SK-N-SH treated with all-trans-retinoic acid at 6 μM for 48 hours (cell line): ENCODE results near the gene GDPD4.

Experiments used
- RARB ChIP-seq: fragments of 250-450 bp; sonication (Bioruptor Pico); IDR thresholded peaks from 2 replicates; pipeline ENCODE4 v1.8.0; 2021; ENCODE audit warnings: mild to moderate bottlenecking, moderate library complexity
- TOX ChIP-seq: fragments of 250-450 bp; sonication (Bioruptor Pico); IDR thresholded peaks from 2 replicates; pipeline ENCODE4 v1.8.0; 2021; ENCODE audit warnings: mild to moderate bottlenecking, moderate library complexity, borderline replicate concordance
- ZFP3 ChIP-seq: fragments of 250-450 bp; sonication (Bioruptor Pico); IDR thresholded peaks from 2 replicates; pipeline ENCODE4 v1.5.0; 2020; ENCODE audit warnings: mild to moderate bottlenecking, moderate library complexity
- TF ChIP-seq, protein P1 (sequence below): fragments of 250-450 bp; sonication (Bioruptor Pico); IDR thresholded peaks from 2 replicates; pipeline ENCODE4 v1.5.1; 2020; ENCODE audit warnings: low read depth, mild to moderate bottlenecking, moderate library complexity

DNA sequence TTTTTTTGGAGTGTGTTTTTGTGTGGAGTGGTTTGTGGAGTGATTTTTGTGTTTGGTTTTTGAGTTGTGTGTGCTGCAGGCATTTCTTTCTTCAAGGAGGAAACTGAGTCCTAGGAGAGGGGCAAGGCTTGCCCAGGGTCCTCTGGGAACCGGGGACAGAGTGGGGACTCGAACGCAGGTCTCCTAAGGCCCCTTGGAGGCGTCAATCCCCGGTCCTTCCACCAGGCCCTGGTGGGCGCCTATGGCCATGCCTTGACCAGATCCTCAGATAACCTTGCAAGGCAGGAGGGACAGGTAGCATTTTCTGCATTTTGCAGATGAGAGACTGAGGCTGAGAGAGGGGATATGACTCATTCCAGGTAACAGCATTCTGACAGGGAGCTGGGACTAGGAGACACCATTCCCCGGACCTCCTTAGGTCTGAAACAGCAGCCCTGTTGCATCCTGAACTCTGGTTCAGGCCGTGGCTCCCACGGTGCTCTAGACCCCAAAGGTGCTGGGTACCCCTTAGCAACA lies 134.3 kb downstream of the GDPD4 start:
- TF ChIP-seq, protein P1, sequence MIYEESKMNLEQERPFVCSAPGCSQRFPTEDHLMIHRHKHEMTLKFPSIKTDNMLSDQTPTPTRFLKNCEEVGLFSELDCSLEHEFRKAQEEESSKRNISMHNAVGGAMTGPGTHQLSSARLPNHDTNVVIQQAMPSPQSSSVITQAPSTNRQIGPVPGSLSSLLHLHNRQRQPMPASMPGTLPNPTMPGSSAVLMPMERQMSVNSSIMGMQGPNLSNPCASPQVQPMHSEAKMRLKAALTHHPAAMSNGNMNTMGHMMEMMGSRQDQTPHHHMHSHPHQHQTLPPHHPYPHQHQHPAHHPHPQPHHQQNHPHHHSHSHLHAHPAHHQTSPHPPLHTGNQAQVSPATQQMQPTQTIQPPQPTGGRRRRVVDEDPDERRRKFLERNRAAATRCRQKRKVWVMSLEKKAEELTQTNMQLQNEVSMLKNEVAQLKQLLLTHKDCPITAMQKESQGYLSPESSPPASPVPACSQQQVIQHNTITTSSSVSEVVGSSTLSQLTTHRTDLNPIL (CRISPR knock-in tag), result no peak
- TF ChIP-seq ZFP3 (CRISPR knock-in tag), result no peak
- no peak for TF ChIP-seq TOX (CRISPR knock-in tag)
- no peak for TF ChIP-seq RARB (CRISPR knock-in tag)
